HEK293T (cell line): Measurements from ENCODE around the gene KIF17.

Source experiments
- CTCF ChIA-PET: fragments of 350-600 bp; formaldehyde crosslinking; extraction: SDS; loops from one replicate; lab custom pipeline; 2021; ENCODE audit warnings: antibody characterized with exemption, inconsistent platforms; lab: Yijun Ruan, JAX
- POLR2A ChIA-PET: fragments of 350-600 bp; formaldehyde crosslinking; extraction: SDS; loops from one replicate; lab custom pipeline; 2020; ENCODE audit warnings: antibody characterized with exemption, inconsistent platforms; lab: Yijun Ruan, JAX
- DNase-seq: peaks from one replicate; pipeline ENCODE4 v3.0.0; 2012; ENCODE audit warnings: mixed read lengths; ENCODE audit errors: extremely low spot score
- ARNT ChIP-seq: fragments of 450-650 bp; IDR thresholded peaks from 2 replicates; pipeline ENCODE4 v1.6.1; 2017; ENCODE audit warnings: mild to moderate bottlenecking
- BHLHE40 ChIP-seq: fragments of 450-650 bp; IDR thresholded peaks from 2 replicates; pipeline ENCODE4 v1.6.1; 2016; ENCODE audit warnings: mild to moderate bottlenecking, moderate library complexity, borderline replicate concordance
- CTBP1 ChIP-seq: fragments of 450-650 bp; IDR thresholded peaks from 2 replicates; pipeline ENCODE4 v1.6.1; 2016; ENCODE audit warnings: borderline replicate concordance
- ELF4 ChIP-seq: fragments of 450-650 bp; IDR thresholded peaks from 2 replicates; pipeline ENCODE4 v1.6.1; 2017; ENCODE audit warnings: antibody characterized with exemption
- FOXA1 ChIP-seq: fragments of 450-650 bp; IDR thresholded peaks from 2 replicates; pipeline ENCODE4 v1.6.1; 2016; ENCODE audit warnings: mild to moderate bottlenecking
- FOXK2 ChIP-seq: fragments of 450-650 bp; IDR thresholded peaks from 2 replicates; pipeline ENCODE4 v1.6.1; 2016; ENCODE audit warnings: mild to moderate bottlenecking
- FOXM1 ChIP-seq: fragments of 450-650 bp; IDR thresholded peaks from 2 replicates; pipeline ENCODE4 v1.6.1; 2017; ENCODE audit warnings: mild to moderate bottlenecking, borderline replicate concordance
- HDGF ChIP-seq: fragments of 450-650 bp; IDR thresholded peaks from 2 replicates; pipeline ENCODE4 v1.6.1; 2017; ENCODE audit warnings: antibody characterized with exemption, borderline replicate concordance
- L3MBTL2 ChIP-seq: fragments of 450-650 bp; conservative IDR thresholded peaks from 2 replicates; pipeline ENCODE4 v1.6.1; 2016; ENCODE audit warnings: mild to moderate bottlenecking
- LEF1 ChIP-seq: fragments of 450-650 bp; IDR thresholded peaks from 2 replicates; pipeline ENCODE4 v1.6.1; 2017; ENCODE audit warnings: mild to moderate bottlenecking, borderline replicate concordance
- NFRKB ChIP-seq: fragments of 450-650 bp; IDR thresholded peaks from 2 replicates; pipeline ENCODE4 v1.6.1; 2016; ENCODE audit warnings: mild to moderate bottlenecking, moderate library complexity
- PKNOX1 ChIP-seq: fragments of 450-650 bp; IDR thresholded peaks from 2 replicates; pipeline ENCODE4 v1.6.1; 2016
- SP1 ChIP-seq: fragments of 450-650 bp; IDR thresholded peaks from 2 replicates; pipeline ENCODE4 v1.6.1; 2017
- SUZ12 ChIP-seq: fragments of 450-650 bp; IDR thresholded peaks from 2 replicates; pipeline ENCODE4 v1.6.1; 2016; ENCODE audit warnings: mild to moderate bottlenecking
- TARDBP ChIP-seq: fragments of 450-650 bp; IDR thresholded peaks from 2 replicates; pipeline ENCODE4 v1.6.1; 2016
- ZNF384 ChIP-seq: fragments of 450-650 bp; IDR thresholded peaks from 2 replicates; pipeline ENCODE4 v1.6.1; 2016

The KIF17 gene

DNA sequence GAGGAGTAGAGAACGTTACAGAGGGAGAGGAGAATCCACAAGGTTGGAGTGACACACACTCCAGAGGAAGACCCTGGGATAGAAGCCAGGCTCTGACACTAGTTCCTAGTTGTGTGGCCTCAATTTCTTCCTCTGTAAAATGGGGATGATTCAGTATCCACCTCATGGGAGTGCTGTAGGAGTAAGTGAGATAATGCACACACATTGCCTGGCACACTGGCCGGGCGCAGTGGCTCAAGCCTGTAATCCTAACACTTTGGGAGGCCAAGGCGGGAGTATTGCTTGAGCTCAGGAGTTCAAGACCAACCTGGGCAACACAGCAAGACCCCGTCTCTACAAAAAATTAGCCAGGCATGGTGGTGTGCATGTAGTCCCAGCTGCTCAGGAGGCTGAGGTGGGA lies 8.9 kb downstream of the KIF17 start:
- DNase-seq, result no peak
- CTCF ChIA-PET, result interaction anchor here (1.1 kb wide), 1 partner anchor 12 kb away, joined by 5 read pairs; no protein-coding TSS in a partner anchor
- POLR2A ChIA-PET, result no interaction called here
- TF ChIP-seq HDGF (no peak), L3MBTL2 (no peak), LEF1 (no peak), ARNT (no peak), ZNF384 (no peak), TARDBP (no peak), SP1 (no peak), PKNOX1 (no peak), BHLHE40 (no peak)

- ChIA-PET CTCF (interaction anchor here (0.6 to 1.1 kb wide), 2 partner anchors 11 to 492 kb away, joined by 3 to 5 read pairs; no protein-coding TSS in a partner anchor), POLR2A (interaction anchor here (1.0 kb wide), 1 partner anchor 78 kb away, joined by 3 read pairs; no protein-coding TSS in a partner anchor)
- TF ChIP-seq ARNT, result no peak
- TF ChIP-seq FOXA1, result no peak
- no peak for TF ChIP-seq HDGF
- no peak for DNase-seq
Measured at GRCh38 chr1:20708057-20708456, 9.8 kb downstream of the KIF17 start.

DNA sequence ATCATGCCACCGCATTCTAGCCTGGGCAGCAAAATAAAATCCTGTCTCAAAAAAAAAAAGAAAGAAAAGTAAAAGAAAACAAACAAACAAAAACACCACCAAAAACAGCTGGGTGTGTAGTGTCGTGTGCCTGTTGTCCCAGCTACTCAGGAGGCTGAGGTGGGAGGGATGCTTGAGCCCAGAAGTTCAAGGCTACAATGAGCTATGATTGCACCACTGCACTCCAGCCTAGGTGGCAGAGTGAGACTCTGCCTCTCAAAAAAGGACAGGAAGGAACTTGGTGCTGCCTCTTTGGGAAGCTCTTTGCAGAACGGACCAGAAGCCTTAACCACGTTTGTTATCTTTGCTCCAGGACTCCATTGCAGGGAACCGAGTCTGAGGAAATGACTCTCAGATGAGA lies 11.0 kb downstream of the KIF17 start:
- no peak for TF ChIP-seq SP1
- no peak for TF ChIP-seq ARNT
- no peak for TF ChIP-seq L3MBTL2
- TF ChIP-seq BHLHE40, result no peak
- ChIA-PET POLR2A (interaction anchor here (0.9 kb wide), 1 partner anchor 11 kb away, joined by 3 read pairs; the partner anchor contains the start of gene KIF17), CTCF (interaction anchor here (0.6 to 2.7 kb wide), 2 partner anchors 10 to 61 kb away, joined by 3 to 11 read pairs; no protein-coding TSS in a partner anchor)
- no peak for DNase-seq

- no peak for TF ChIP-seq ELF4
- ChIA-PET CTCF (interaction anchor here (2.7 kb wide), 1 partner anchor 8 kb away, joined by 11 read pairs; no protein-coding TSS in a partner anchor), POLR2A (no interaction called here)
- no peak for DNase-seq
Measured at GRCh38 chr1:20705203-20705755, 12.5 kb downstream of the KIF17 start.

DNA sequence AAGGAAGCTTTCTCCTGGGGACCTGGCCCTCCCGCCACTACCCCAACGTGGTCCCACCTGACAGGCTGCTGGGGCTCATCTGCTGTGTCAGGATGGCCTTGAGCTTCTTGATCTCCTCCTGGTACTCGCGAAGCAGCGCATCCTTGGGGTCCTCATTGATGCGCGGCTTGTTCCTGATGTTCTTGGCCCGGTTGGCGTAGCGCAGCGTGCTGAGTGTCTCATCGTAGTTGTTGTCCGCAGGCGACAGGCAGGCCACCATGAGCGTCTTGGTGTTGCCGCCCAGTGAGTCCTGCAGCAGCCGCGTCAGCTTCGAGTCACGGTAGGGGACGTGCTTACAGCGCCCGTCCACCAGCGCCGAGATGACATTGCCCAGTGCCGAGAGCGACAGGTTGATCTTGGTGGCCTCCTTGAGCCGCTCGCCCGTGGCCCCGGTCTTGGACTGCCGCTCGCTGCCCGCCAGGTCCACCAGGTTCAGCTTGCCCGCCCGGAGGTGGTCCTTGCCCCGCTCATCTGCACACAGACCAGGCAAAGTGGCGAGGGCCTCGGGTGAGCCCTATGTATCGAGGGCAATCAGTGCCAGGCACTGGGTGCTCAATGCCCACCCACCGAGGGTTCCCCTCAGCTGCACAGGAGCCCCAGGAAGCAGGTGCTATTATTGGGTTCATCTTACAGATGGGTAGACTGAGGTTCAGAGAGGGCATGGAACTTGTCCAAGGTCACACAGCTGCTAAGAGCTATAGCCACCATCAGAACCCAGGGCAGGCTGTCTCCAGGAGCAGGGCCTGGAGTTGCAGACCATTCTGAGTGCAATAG lies 13.2 kb downstream of the KIF17 start:
- TF ChIP-seq CTBP1 (no peak), FOXA1 (no peak), ZNF384 (no peak), SP1 (no peak), L3MBTL2 (no peak), HDGF (no peak), ARNT (no peak), BHLHE40 (no peak), PKNOX1 (no peak), ELF4 (no peak), LEF1 (no peak), NFRKB (no peak), SUZ12 (no peak), TARDBP (no peak), FOXM1 (no peak), FOXK2 (no peak)
- no peak for DNase-seq
- POLR2A ChIA-PET, result no interaction called here
- CTCF ChIA-PET, result interaction anchor here (2.7 kb wide), 1 partner anchor 8 kb away, joined by 11 read pairs; no protein-coding TSS in a partner anchor

GRCh38 chr1:20703124-20703756 lies 14.6 kb downstream of the KIF17 start:
- ChIA-PET POLR2A (no interaction called here), CTCF (no interaction called here)
- TF ChIP-seq L3MBTL2 (no peak), ZNF384 (no peak), ELF4 (no peak), SP1 (no peak), PKNOX1 (no peak), FOXK2 (no peak), TARDBP (no peak), CTBP1 (no peak), NFRKB (no peak), LEF1 (no peak), ARNT (no peak), FOXM1 (no peak), SUZ12 (no peak), FOXA1 (no peak), HDGF (no peak), BHLHE40 (no peak)
- DNase-seq, result no peak
